Stomach (tissue), 4 donors: Measurements from ENCODE around the gene RILPL2.

Experiments
- EP300 ChIP-seq: sonication (generic); formaldehyde crosslinking; IDR thresholded peaks from one replicate; pipeline ENCODE4 v1.6.1; 2017; ENCODE audit warnings: antibody characterized with exemption
- POLR2A ChIP-seq, 4 donors: fragments of 450-650 bp; IDR thresholded peaks; one replicate each; pipeline ENCODE4 v1.6.1; 2016; ENCODE audit warnings: antibody characterized with exemption in 4 of 4, control low read depth in 2 of 4, mild to moderate bottlenecking in 1 of 4, moderate library complexity in 1 of 4
- POLR2AphosphoS5 ChIP-seq, 3 donors: sonication (generic); formaldehyde crosslinking; IDR thresholded peaks; one replicate each; pipeline ENCODE4 v1.6.1; 2016; ENCODE audit warnings: antibody characterized with exemption in 3 of 3

DNA sequence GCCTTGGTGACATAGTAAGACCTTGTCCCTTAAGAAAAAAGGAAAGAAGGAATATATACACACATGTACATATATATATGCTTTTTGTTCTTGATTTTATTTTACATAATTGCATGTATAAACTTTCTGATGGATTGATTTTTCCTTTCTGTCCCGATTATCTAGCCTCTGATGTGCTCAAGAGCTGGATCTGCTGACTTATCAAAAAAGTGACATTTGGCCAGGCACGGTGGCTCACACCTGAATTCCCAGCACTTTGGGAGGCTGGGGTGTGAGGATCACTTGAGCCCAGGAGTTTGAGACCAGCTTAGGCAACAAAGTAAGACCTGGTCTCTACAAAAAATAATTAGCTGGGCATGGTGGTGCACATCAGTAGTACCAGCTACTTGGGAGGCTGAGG is 33.5 kb upstream of the RILPL2 start:
- TF ChIP-seq EP300 (no peak), POLR2AphosphoS5 (IDR thresholded peaks at IDR 0.05) (no peak), POLR2A (IDR thresholded peaks at IDR 0.05) (no peak)
